Mammary epithelial cell (primary cell): Measurements from ENCODE around the gene CD6.

Source experiments
- EZH2 ChIP-seq: IDR thresholded peaks from 2 replicates; pipeline ENCODE4 v1.6.1; 2012; ENCODE audit warnings: low read length, inconsistent platforms, borderline replicate concordance
- TF ChIP-seq, protein P1 (sequence below), 2 donors: IDR thresholded peaks in 1 of 2; conservative IDR thresholded peaks in 1 of 2; 2 replicates each; pipeline ENCODE4 v1.5.1; 2011 to 2012; ENCODE audit warnings: inconsistent platforms in 2 of 2, low read length in 2 of 2, mild to moderate bottlenecking in 2 of 2, control low read depth in 1 of 2, low read depth in 1 of 2; ENCODE audit not compliant: insufficient read depth in 1 of 2; ENCODE audit errors: extremely low read depth in 1 of 2

DNA sequence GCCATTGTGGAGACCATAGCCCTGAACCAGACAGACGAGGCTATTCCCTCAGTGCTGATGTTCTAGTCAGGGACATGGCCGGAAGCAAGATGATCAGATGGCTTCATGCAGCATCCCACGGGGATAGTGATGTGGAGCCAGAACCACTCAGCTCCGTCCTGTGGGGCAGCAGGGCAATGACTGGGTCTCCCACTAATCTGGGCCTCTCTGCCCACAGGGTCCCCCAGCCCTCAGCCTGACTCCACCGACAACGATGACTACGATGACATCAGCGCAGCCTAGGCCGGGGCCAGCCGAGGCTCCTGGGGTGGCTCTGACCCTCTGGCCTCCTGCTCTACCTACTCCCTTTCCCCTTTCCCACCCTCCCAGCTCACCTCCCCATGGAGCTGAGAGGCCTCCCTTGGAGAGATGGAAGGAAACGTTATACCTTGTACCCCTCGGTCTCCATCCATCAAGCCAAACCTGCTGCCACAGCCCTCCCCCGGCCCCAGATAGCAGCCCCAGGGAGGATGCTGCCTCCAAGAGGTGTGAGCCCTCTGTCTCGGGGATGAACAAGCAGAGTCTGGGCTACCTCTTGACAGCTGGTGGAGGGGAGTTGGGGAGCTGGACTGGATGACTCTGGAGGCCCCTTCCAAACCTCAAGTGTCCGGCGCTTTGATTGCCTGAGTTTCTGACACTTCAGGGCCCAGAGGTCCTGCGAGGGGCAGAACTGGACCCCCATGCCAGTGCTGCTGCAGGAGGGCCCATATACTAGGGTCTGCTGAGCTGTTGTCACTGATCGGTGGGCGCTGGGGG lies 47.8 kb downstream of the CD6 start:
- TF ChIP-seq, protein P1, sequence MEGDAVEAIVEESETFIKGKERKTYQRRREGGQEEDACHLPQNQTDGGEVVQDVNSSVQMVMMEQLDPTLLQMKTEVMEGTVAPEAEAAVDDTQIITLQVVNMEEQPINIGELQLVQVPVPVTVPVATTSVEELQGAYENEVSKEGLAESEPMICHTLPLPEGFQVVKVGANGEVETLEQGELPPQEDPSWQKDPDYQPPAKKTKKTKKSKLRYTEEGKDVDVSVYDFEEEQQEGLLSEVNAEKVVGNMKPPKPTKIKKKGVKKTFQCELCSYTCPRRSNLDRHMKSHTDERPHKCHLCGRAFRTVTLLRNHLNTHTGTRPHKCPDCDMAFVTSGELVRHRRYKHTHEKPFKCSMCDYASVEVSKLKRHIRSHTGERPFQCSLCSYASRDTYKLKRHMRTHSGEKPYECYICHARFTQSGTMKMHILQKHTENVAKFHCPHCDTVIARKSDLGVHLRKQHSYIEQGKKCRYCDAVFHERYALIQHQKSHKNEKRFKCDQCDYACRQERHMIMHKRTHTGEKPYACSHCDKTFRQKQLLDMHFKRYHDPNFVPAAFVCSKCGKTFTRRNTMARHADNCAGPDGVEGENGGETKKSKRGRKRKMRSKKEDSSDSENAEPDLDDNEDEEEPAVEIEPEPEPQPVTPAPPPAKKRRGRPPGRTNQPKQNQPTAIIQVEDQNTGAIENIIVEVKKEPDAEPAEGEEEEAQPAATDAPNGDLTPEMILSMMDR (conservative IDR thresholded peaks at IDR 0.05 in 1 of 2, IDR thresholded peaks at IDR 0.05 in 1 of 2; ENCODE audit: extremely low read depth in 1 of 2, insufficient read depth in 1 of 2, low read depth in 1 of 2, low read length in 2 of 2) = no peak
- no peak for TF ChIP-seq EZH2
